Loucy (cell line): ENCODE measurements around the gene PRDM7.

Experiments used
- CTCF ChIP-seq: fragments of 200-600 bp; sonication (generic); conservative IDR thresholded peaks from 2 replicates; pipeline ENCODE4 v1.5.1; 2014; ENCODE audit warnings: mild to moderate bottlenecking, antibody characterized with exemption, low read length
- EZH2phosphoT487 ChIP-seq: fragments of 200-600 bp; IDR thresholded peaks from 2 replicates; pipeline ENCODE4 v1.6.1; 2018; ENCODE audit warnings: antibody characterized with exemption, mild to moderate bottlenecking, moderate library complexity, borderline replicate concordance

- TF ChIP-seq CTCF: no peak
- TF ChIP-seq EZH2phosphoT487: no peak
Observed at GRCh38 chr16:90009172-90009899, 67.8 kb downstream of the PRDM7 start.
